ENCODE data around the gene GALNT9.

GRCh38 chr12:132166801-132167591 is 162.4 kb downstream of the GALNT9 start:
- TF ChIP-seq CTCF (IDR thresholded peaks at IDR 0.05) (no peak), EZH2 (IDR thresholded peaks at IDR 0.05) (no peak), EZH2phosphoT487 (IDR thresholded peaks at IDR 0.05) (no peak)
